SU-DHL-6 (cell line): Measurements from ENCODE around the gene SLC6A3.

Source experiments
- H2AFZ ChIP-seq: fragments of 200-600 bp; sonication (generic); 2 replicates; pipeline ENCODE4 v1.6.1; 2014; ENCODE audit warnings: low read depth, mild to moderate bottlenecking, moderate library complexity, mixed read lengths, antibody characterized with exemption, low read length; ENCODE audit not compliant: severe bottlenecking
- H3F3A ChIP-seq: fragments of 200-600 bp; shearing (Covaris generic); 2 replicates; pipeline ENCODE4 v1.6.0; 2016; ENCODE audit warnings: antibody characterized with exemption, mild to moderate bottlenecking; ENCODE audit not compliant: insufficient read depth
- H3K27ac ChIP-seq: fragments of 200-600 bp; sonication (generic); 2 replicates; pipeline ENCODE4 v1.5.1; 2016; ENCODE audit warnings: low read depth, mild to moderate bottlenecking, low read length, moderate library complexity, mixed read lengths
- H3K27me3 ChIP-seq: fragments of 200-600 bp; sonication (generic), shearing (Covaris generic); 2 replicates; pipeline ENCODE4 v1.6.0; 2014; ENCODE audit warnings: mild to moderate bottlenecking, low read length
- H3K36me3 ChIP-seq: fragments of 200-600 bp; sonication (generic); 2 replicates; pipeline ENCODE4 v1.6.1; 2014; ENCODE audit warnings: mild to moderate bottlenecking, low read length, mixed read lengths
- H3K4me2 ChIP-seq: fragments of 300-600, 200-600 bp; shearing (Covaris generic), sonication (generic); 2 replicates; pipeline ENCODE4 v1.6.0; 2014; ENCODE audit warnings: low read length, low read depth, mild to moderate bottlenecking; ENCODE audit not compliant: poor library complexity, severe bottlenecking
- H3K4me3 ChIP-seq: fragments of 200-600 bp; sonication (generic); 2 replicates; pipeline ENCODE4 v1.5.1; 2014; ENCODE audit warnings: antibody characterized with exemption, low read length, mild to moderate bottlenecking, mixed read lengths; ENCODE audit not compliant: insufficient read depth, poor library complexity, severe bottlenecking
- H3K79me2 ChIP-seq: fragments of 200-600 bp; sonication (generic); 2 replicates; pipeline ENCODE4 v1.6.1; 2014; ENCODE audit warnings: mild to moderate bottlenecking, low read length, moderate library complexity; ENCODE audit not compliant: insufficient read depth
- H3K9ac ChIP-seq: fragments of 200-600 bp; sonication (generic); 2 replicates; pipeline ENCODE4 v1.7.0; 2014; ENCODE audit warnings: mild to moderate bottlenecking, low read length
- H3K9me2 ChIP-seq: fragments of 200-600 bp; sonication (generic); replicated peaks from 2 replicates; pipeline ENCODE4 v1.6.1; 2014; ENCODE audit warnings: low read length; ENCODE audit not compliant: insufficient read depth
- H3K9me3 ChIP-seq: fragments of 200-600 bp; sonication (generic); 2 replicates; pipeline ENCODE4 v1.6.1; 2014; ENCODE audit warnings: low read length, mixed read lengths; ENCODE audit not compliant: insufficient read depth
- H4K20me1 ChIP-seq: fragments of 200-600 bp; sonication (generic); 2 replicates; pipeline ENCODE4 v1.6.1; 2014; ENCODE audit warnings: low read depth, mild to moderate bottlenecking, antibody characterized with exemption, low read length, moderate library complexity, mixed read lengths
- EZH2phosphoT487 ChIP-seq: fragments of 200-600 bp; sonication (generic), shearing (Covaris generic); conservative IDR thresholded peaks from 2 replicates; pipeline ENCODE4 v1.6.1; 2018; ENCODE audit warnings: mild to moderate bottlenecking, antibody characterized with exemption, low read length, moderate library complexity, mixed read lengths
- TF ChIP-seq, protein P1 (sequence below): fragments of 200-600 bp; sonication (generic); IDR thresholded peaks from one replicate; pipeline ENCODE4 v1.5.1; 2017; ENCODE audit warnings: antibody characterized with exemption, mild to moderate bottlenecking, low read length, moderate library complexity; ENCODE audit not compliant: insufficient read depth, poor library complexity, severe bottlenecking

The SLC6A3 gene

DNA sequence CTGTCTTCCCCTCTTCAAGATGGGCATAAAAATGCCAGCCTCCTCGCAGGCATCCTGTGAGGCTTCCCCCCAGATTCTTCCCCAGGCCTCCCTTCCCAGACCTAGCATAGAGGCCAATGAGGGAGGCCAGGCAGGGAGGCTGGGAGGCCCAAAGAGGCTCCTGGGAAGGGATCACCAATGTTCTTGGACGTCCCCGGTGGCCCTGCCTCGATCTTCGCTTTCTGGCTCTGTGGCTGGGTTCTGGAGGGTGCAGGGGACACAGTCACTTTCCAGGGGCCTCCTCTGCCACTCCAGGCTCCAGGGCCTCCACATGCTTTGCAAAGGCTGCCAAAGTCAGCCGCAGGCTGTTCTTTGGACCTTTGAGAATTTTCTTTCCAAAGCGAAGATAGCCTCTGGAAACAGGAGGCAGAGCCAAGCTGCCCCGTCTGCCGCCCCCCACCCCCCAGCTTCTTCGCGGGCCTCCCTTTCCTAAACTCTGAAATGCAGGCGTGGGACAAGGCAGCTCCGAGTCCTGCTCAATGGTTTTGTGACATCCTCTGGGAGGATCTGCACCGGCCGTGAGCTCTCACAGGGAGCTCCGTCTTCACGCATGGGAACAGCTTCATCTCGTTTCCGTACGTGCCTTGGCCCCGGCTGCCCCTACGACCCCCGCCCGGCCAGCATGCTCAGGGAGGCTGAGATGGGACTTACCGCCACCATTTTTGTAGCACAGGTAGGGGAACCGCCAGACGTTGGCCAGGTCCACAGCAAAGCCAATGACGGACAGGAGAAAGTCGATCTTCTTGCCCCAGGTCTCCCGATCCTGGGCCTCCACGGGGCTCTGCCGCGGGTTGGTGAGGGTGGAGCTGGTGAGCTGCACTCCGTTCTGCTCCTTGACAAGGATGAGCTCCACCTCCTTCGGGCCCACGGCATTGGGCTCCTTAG is 2.8 kb downstream of the SLC6A3 start:
- H3K27ac ChIP-seq: no peak overlapping the region
- no peak overlapping the region for H3K4me3 ChIP-seq
- no peaks in the 10 kb centered on the region for H3K79me2 ChIP-seq
- H3K4me2 ChIP-seq: no peak overlapping the region
- no peak overlapping the region for H3K9ac ChIP-seq
- no peaks in the 10 kb centered on the region for H3F3A ChIP-seq
- H3K27me3 ChIP-seq: no peaks in the 10 kb centered on the region
- H3K9me3 ChIP-seq: no peaks in the 10 kb centered on the region
- no peaks in the 10 kb centered on the region for H3K9me2 ChIP-seq
- H4K20me1 ChIP-seq: no peaks in the 10 kb centered on the region
- H2AFZ ChIP-seq: no peak overlapping the region
- no peak for TF ChIP-seq EZH2phosphoT487
- TF ChIP-seq, protein P1, sequence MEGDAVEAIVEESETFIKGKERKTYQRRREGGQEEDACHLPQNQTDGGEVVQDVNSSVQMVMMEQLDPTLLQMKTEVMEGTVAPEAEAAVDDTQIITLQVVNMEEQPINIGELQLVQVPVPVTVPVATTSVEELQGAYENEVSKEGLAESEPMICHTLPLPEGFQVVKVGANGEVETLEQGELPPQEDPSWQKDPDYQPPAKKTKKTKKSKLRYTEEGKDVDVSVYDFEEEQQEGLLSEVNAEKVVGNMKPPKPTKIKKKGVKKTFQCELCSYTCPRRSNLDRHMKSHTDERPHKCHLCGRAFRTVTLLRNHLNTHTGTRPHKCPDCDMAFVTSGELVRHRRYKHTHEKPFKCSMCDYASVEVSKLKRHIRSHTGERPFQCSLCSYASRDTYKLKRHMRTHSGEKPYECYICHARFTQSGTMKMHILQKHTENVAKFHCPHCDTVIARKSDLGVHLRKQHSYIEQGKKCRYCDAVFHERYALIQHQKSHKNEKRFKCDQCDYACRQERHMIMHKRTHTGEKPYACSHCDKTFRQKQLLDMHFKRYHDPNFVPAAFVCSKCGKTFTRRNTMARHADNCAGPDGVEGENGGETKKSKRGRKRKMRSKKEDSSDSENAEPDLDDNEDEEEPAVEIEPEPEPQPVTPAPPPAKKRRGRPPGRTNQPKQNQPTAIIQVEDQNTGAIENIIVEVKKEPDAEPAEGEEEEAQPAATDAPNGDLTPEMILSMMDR: no peak
- no peaks in the 10 kb centered on the region for H3K36me3 ChIP-seq

DNA sequence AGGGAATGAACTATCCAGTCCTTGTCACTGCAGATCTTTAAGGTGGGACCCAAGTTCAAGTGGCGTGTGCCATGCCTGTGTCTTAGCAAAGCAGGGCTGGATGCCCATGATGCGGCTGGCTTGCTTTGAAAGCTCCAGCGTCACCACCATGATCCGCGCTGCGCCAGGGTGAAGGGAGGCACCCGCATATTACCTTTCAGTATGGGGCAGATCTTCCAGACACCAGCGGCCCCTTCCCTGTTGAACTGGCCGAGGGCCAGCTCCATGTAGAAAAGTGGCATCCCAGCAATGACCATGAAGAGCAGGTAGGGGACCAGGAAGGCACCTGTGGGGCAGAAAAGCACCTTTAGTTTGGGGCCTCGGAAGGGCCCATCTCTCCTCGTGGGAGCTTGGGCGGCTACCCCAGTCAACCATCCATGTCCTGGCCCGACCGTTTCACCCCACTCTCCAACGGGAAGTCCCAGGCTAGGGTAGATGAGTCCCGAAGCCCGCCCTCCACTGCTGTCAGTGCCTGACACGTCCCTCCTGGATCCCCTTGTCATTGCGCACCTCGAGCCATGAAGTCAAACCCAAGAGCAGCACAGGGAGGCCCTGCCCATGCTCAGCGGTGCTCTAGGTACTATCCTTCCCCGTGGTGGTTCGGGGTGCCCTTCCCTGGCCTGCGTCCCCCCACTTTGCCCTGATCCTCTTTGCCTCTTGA is 3.9 kb downstream of the SLC6A3 start:
- Histone ChIP-seq H2AFZ (no peak overlapping the region), H4K20me1 (no peaks in the 10 kb centered on the region), H3F3A (no peaks in the 10 kb centered on the region), H3K9me2 (no peaks in the 10 kb centered on the region), H3K4me3 (no peak overlapping the region), H3K36me3 (no peaks in the 10 kb centered on the region), H3K9ac (no peak overlapping the region), H3K27ac (no peak overlapping the region), H3K9me3 (no peaks in the 10 kb centered on the region), H3K4me2 (no peak overlapping the region), H3K79me2 (no peaks in the 10 kb centered on the region), H3K27me3 (no peaks in the 10 kb centered on the region)
- no peak for TF ChIP-seq EZH2phosphoT487
- TF ChIP-seq, protein P1: no peak

DNA sequence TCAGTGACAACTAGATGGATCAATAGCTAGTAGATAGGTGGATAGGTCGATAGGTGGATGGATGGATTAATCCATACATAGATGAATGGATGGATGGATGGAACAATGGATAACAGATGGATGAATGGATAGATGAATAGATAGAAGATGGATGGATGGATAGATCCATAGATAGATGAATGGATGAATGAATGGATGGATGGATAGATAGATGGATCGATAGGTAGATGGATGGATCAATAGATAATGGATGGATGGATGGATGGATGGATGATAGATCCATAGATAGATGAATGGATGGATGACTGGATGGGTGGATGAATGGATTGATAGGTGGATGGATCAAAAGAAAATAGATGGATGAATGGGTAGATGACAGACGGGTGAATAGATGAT is 5.1 kb downstream of the SLC6A3 start:
- Histone ChIP-seq H4K20me1 (no peaks in the 10 kb centered on the region), H3K27ac (no peak overlapping the region), H3K36me3 (no peaks in the 10 kb centered on the region), H3K79me2 (no peaks in the 10 kb centered on the region), H3K4me2 (no peak overlapping the region), H2AFZ (no peak overlapping the region), H3K9me3 (no peaks in the 10 kb centered on the region), H3K27me3 (no peaks in the 10 kb centered on the region), H3K9me2 (no peaks in the 10 kb centered on the region), H3K9ac (no peak overlapping the region), H3F3A (no peaks in the 10 kb centered on the region), H3K4me3 (no peak overlapping the region)
- TF ChIP-seq EZH2phosphoT487: no peak
- TF ChIP-seq, protein P1: no peak
